PC-9 (cell line): ENCODE results near the gene TPP1.

Experiments
- EZH2 ChIP-seq: fragments of 200-600 bp; sonication (generic); IDR thresholded peaks from 2 replicates; pipeline ENCODE4 v1.8.0; 2017; ENCODE audit warnings: antibody characterized with exemption, low read depth
- TF ChIP-seq, protein P1 (sequence below): fragments of 200-600 bp; sonication (generic); conservative IDR thresholded peaks from 2 replicates; pipeline ENCODE4 v1.6.1; 2017; ENCODE audit warnings: mixed run types, antibody characterized with exemption, mild to moderate bottlenecking, moderate library complexity

DNA sequence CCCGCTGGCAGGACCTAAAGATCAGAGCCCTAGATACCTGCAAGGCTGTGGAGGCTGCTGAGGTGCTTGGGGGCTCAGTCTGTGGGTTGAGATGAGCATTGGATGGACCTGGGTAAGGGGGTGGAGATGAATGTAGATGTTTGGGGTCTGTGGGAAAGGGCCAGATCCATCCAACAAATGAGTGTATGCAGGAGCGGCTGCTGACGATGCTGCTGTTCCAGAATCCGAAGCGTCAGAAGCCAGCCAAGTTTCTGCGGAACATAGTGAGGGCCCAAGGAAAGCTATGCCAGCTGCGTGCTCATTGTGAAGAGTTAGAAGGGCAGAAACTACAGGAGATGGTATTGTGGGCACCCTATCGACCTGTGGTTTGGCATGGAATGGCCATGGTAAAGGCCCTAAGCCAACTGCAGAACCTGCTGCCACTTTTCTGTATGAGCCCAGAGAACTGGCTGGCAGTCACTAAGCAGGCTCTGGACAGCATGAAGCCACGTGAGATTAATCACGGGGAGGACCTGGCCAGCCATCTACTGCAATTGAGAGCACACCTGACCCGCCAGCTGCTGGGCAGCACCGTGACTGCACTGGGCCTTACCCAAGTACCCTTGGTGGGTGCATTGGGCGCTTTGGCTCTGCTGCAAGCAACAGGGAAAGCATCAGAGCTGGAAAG, 52.4 kb downstream of the TPP1 start:
- TF ChIP-seq, protein P1, sequence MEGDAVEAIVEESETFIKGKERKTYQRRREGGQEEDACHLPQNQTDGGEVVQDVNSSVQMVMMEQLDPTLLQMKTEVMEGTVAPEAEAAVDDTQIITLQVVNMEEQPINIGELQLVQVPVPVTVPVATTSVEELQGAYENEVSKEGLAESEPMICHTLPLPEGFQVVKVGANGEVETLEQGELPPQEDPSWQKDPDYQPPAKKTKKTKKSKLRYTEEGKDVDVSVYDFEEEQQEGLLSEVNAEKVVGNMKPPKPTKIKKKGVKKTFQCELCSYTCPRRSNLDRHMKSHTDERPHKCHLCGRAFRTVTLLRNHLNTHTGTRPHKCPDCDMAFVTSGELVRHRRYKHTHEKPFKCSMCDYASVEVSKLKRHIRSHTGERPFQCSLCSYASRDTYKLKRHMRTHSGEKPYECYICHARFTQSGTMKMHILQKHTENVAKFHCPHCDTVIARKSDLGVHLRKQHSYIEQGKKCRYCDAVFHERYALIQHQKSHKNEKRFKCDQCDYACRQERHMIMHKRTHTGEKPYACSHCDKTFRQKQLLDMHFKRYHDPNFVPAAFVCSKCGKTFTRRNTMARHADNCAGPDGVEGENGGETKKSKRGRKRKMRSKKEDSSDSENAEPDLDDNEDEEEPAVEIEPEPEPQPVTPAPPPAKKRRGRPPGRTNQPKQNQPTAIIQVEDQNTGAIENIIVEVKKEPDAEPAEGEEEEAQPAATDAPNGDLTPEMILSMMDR: no peak
- no peak for TF ChIP-seq EZH2
